Measurements from ENCODE around the gene ACAP1. TPM values are rescaled to one million over a fixed set of nuclear protein-coding genes. Genes with fewer than 3 reads are reported as not detected.
"Not testable (repeated sequence)": the region's sequence is repeated elsewhere in the genome, so short reads cannot be mapped to it uniquely, and the experiment has no call there.

ACAP1 gene
- total and polyA plus RNA-seq, 8 donors: 1.6 to 5.6 (median 3.1) TPM

- Histone ChIP-seq H3K4me3 (no peak overlapping the region), H3K9me3 (no peaks in the 10 kb centered on the region), H3K27ac (no peak overlapping the region), H3K27me3 (no peaks in the 10 kb centered on the region), H3K4me1 (peaks cover 0 to 11% (median 4%) of the 10 kb centered on the region in 3 donors), H3K36me3 (no peaks in the 10 kb centered on the region)
- DNase-seq: peak in 2 of 6 donors; percentile 10 to 29
- TF ChIP-seq CTCF (IDR thresholded peaks at IDR 0.05): no peak
- 40 to 49% methylated on average over 7 of the region's 7 CpGs for WGBS, 2 donors
- intact Hi-C loops (cut with DNase I): no loop called here
- FAIRE-seq: no peak
- no peak for ATAC-seq
These were observed 4.2 kb upstream of the ACAP1 start for GRCh38 chr17:7332111-7332510.

- 47 to 60% methylated on average over 14 of the region's 14 CpGs for WGBS, 2 donors
- H3K27ac ChIP-seq; intact Hi-C loops (cut with DNase I); H3K36me3 ChIP-seq; DNase-seq; ATAC-seq; FAIRE-seq; H3K9me3 ChIP-seq; H3K4me3 ChIP-seq; H3K27me3 ChIP-seq: not testable (repeated sequence)
- peaks cover 0 to 11% (median 4%) of the 10 kb centered on the region in 3 donors for H3K4me1 ChIP-seq
These were observed 3.7 kb upstream of the ACAP1 start for GRCh38 chr17:7332600-7333069.

GRCh38 chr17:7334938-7335538 is 1.3 kb upstream of the ACAP1 start:
- TF ChIP-seq CTCF (IDR thresholded peaks at IDR 0.05): no peak
- H3K27me3 ChIP-seq: no peaks in the 10 kb centered on the region
- peaks cover 0 to 4% (median 3%) of the 10 kb centered on the region in 3 donors for H3K4me1 ChIP-seq
- WGBS, 2 donors: 64 to 67% methylated on average over 3 of the region's 3 CpGs
- FAIRE-seq (no peak), DNase-seq (peak in 1 of 6 donors; percentile 34), ATAC-seq (no peak)
- intact Hi-C loops (cut with DNase I): no loop called here
- H3K36me3 ChIP-seq: no peaks in the 10 kb centered on the region
- no peak overlapping the region for H3K4me3 ChIP-seq
- H3K9me3 ChIP-seq: no peaks in the 10 kb centered on the region
- H3K27ac ChIP-seq: no peak overlapping the region

GRCh38 chr17:7335765-7336164 is 564 bp upstream of the ACAP1 start:
- H3K4me3 ChIP-seq; DNase-seq; H3K27ac ChIP-seq; H3K36me3 ChIP-seq; H3K4me1 ChIP-seq; intact Hi-C loops (cut with DNase I); H3K27me3 ChIP-seq; H3K9me3 ChIP-seq; FAIRE-seq; ATAC-seq: not testable (repeated sequence)
- 75 to 83% methylated on average over 13 of the region's 13 CpGs for WGBS, 2 donors

GRCh38 chr17:7337600-7337999 is 1.3 kb downstream of the ACAP1 start:
- H3K9me3 ChIP-seq; H3K27me3 ChIP-seq; FAIRE-seq; H3K27ac ChIP-seq; H3K36me3 ChIP-seq; DNase-seq; ATAC-seq; intact Hi-C loops (cut with DNase I); H3K4me1 ChIP-seq: not testable (repeated sequence)
- H3K4me3 ChIP-seq: peak overlapping the region in 1 of 4 donors; percentile 12
- 67 to 81% methylated on average over 7 of the region's 7 CpGs for WGBS, 2 donors

- no peak overlapping the region for H3K4me3 ChIP-seq
- no peak overlapping the region for H3K27ac ChIP-seq
- ATAC-seq: no peak
- TF ChIP-seq CTCF (IDR thresholded peaks at IDR 0.05): no peak
- no peaks in the 10 kb centered on the region for H3K27me3 ChIP-seq
- H3K4me1 ChIP-seq: no peaks in the 10 kb centered on the region
- no peak for DNase-seq
- no peaks in the 10 kb centered on the region for H3K9me3 ChIP-seq
- intact Hi-C loops (cut with DNase I): no loop called here
- WGBS, 2 donors: 36 to 43% methylated on average over 2 of the region's 2 CpGs
- no peak for FAIRE-seq
- H3K36me3 ChIP-seq: no peaks in the 10 kb centered on the region
These were observed 3.9 kb downstream of the ACAP1 start for GRCh38 chr17:7340179-7340578.
